PC-3 (cell line): ENCODE results near the gene RRBP1. TPM values are rescaled to one million over a fixed set of nuclear protein-coding genes. Genes with fewer than 3 reads are reported as not detected.

Source experiments
- ATAC-seq: fragments of 200-7000 bp; cut with Tn5 transposase; 2 replicates; pipeline ENCODE4 v1.9.1; 2020; ENCODE audit warnings: mild to moderate bottlenecking, moderate library complexity
- BruUV-seq: library from RNA; stranded (reverse); fragments of 400-500 nt; replicated peaks from 2 replicates; lab custom pipeline; 2021; lab: Mats Ljungman, UMichigan
- CTCF ChIA-PET: fragments of 300-600 bp; sonication (Branson Sonifier 250); formaldehyde crosslinking; loops from one replicate; lab custom pipeline; 2022; ENCODE audit warnings: antibody characterized with exemption; lab: Charles Lee
- POLR2A ChIA-PET: fragments of 300-600 bp; sonication (Branson Sonifier 250); formaldehyde crosslinking; loops from one replicate; lab custom pipeline; 2022; ENCODE audit warnings: antibody characterized with exemption; ENCODE audit not compliant: unreplicated experiment; lab: Charles Lee
- DNase-seq: peaks from one replicate; pipeline ENCODE4 v3.0.0-alpha.2; 2015
- H2AFZ ChIP-seq: fragments of 300-600 bp; sonication (generic); 2 replicates; pipeline ENCODE4 v1.6.0; 2016; ENCODE audit warnings: antibody characterized with exemption, low read length
- H3F3A ChIP-seq: fragments of 300-600 bp; sonication (generic); one replicate; pipeline ENCODE4 v1.6.0; 2017; ENCODE audit warnings: antibody characterized with exemption, low read length, control low read depth, mild to moderate bottlenecking; ENCODE audit not compliant: unreplicated experiment
- H3K27ac ChIP-seq: fragments of 300-600 bp; sonication (generic); 2 replicates; pipeline ENCODE4 v1.5.1; 2016; ENCODE audit warnings: mild to moderate bottlenecking, low read length
- H3K27me3 ChIP-seq: fragments of 300-600 bp; sonication (generic); 2 replicates; pipeline ENCODE4 v1.6.1; 2016; ENCODE audit warnings: low read length, mixed read lengths
- H3K36me3 ChIP-seq: fragments of 300-600 bp; sonication (generic); 2 replicates; pipeline ENCODE4 v1.6.1; 2016; ENCODE audit warnings: low read depth, mixed run types, low read length, mixed read lengths
- H3K4me1 ChIP-seq: fragments of 300-600 bp; sonication (generic); 2 replicates; pipeline ENCODE4 v1.5.1; 2016; ENCODE audit warnings: low read length; ENCODE audit not compliant: insufficient read depth
- H3K4me2 ChIP-seq: fragments of 300-600 bp; sonication (generic); 2 replicates; pipeline ENCODE4 v1.6.0; 2016; ENCODE audit warnings: low read length
- H3K4me3 ChIP-seq: fragments of 300-600 bp; sonication (generic); 2 replicates; pipeline ENCODE4 v1.5.1; 2016; ENCODE audit warnings: mild to moderate bottlenecking, low read length, mixed read lengths
- H3K79me2 ChIP-seq: fragments of 300-600 bp; sonication (generic); 2 replicates; pipeline ENCODE4 v1.6.1; 2017; ENCODE audit warnings: low read length, mixed read lengths
- H3K9ac ChIP-seq: fragments of 300-600 bp; sonication (generic); 2 replicates; pipeline ENCODE4 v1.6.0; 2016; ENCODE audit warnings: mild to moderate bottlenecking, low read length
- H3K9me2 ChIP-seq: fragments of 300-600 bp; sonication (generic); replicated peaks from 2 replicates; pipeline ENCODE4 v1.6.1; 2016; ENCODE audit warnings: mixed run types, low read length, mixed read lengths
- H3K9me3 ChIP-seq: fragments of 300-600 bp; sonication (generic); 2 replicates; pipeline ENCODE4 v1.6.1; 2016; ENCODE audit warnings: low read length, mixed read lengths
- H4K20me1 ChIP-seq: fragments of 300-600 bp; sonication (generic); 2 replicates; pipeline ENCODE4 v1.6.1; 2016; ENCODE audit warnings: low read length, mixed read lengths
- EZH2 ChIP-seq: fragments of 300-600 bp; sonication (generic); IDR thresholded peaks from one replicate; pipeline ENCODE4 v1.6.1; 2017; ENCODE audit warnings: antibody characterized with exemption, mild to moderate bottlenecking, low read length; ENCODE audit not compliant: unreplicated experiment
- EZH2phosphoT487 ChIP-seq: fragments of 300-600 bp; sonication (generic); IDR thresholded peaks from 2 replicates; pipeline ENCODE4 v1.6.1; 2018; ENCODE audit warnings: mild to moderate bottlenecking, antibody characterized with exemption, low read length, borderline replicate concordance
- intact Hi-C: fragments of 100-400 bp; cut with micrococcal nuclease; formaldehyde crosslinking; loops from 2 replicates; pipeline ENCODE4 v1.9.0; 2023
- total RNA-seq: library from RNA; depleted of rRNA; stranded (reverse); fragments of >200 nt; gene quantifications from 2 replicates; pipeline ENCODE4 v1.2.3, GENCODE V29; 2014
- TF ChIP-seq, protein P1 (sequence below): fragments of 300-600 bp; sonication (generic); conservative IDR thresholded peaks from 2 replicates; pipeline ENCODE4 v1.5.1; 2017; ENCODE audit warnings: antibody characterized with exemption, low read depth, mild to moderate bottlenecking, low read length

RRBP1 gene
- total RNA-seq, 1 experiment from 2014 or later: 176 TPM

DNA sequence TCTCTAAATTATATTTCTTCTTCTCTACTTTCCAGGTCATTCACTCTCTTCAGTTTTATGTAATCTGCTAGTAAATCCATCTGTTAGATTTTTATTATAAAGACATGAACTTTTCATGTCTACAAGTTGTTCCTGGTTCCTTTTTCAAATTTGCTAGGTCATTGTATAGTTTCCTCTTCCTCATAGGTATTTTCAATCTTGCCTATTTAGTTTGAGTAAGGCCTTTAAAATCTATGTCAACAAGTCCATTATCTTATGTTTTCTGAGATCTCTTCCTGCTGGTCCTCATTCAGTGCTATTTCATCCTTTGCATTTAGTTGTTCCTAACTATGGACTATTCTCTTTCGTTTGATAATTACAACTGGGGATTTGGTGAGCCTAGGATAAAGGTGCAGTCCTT is 11.0 kb downstream of the RRBP1 start:
- no peaks in the 10 kb centered on the region for H3K9me3 ChIP-seq
- ATAC-seq (no peak), DNase-seq (no peak)
- peaks cover 100% of the 10 kb centered on the region for H3K79me2 ChIP-seq
- H3K4me3 ChIP-seq: no peak overlapping the region
- intact Hi-C loops: no loop called here
- H3F3A ChIP-seq: no peaks in the 10 kb centered on the region
- H3K4me2 ChIP-seq: no peak overlapping the region
- no TSS peak for BruUV-seq
- no peaks in the 10 kb centered on the region for H3K9me2 ChIP-seq
- CTCF ChIA-PET: no interaction called here
- POLR2A ChIA-PET: interaction anchor here (0.7 kb wide), 1 partner anchor 9 kb away, joined by 5 read pairs; no protein-coding TSS in a partner anchor
- no peaks in the 10 kb centered on the region for H3K4me1 ChIP-seq
- peaks cover 41% of the 10 kb centered on the region for H4K20me1 ChIP-seq
- H3K36me3 ChIP-seq: peaks cover 26% of the 10 kb centered on the region; the same call in 1 of the 2 replicates
- no peak overlapping the region for H2AFZ ChIP-seq
- H3K9ac ChIP-seq: no peak overlapping the region
- TF ChIP-seq EZH2 (no peak), EZH2phosphoT487 (no peak)
- TF ChIP-seq, protein P1, sequence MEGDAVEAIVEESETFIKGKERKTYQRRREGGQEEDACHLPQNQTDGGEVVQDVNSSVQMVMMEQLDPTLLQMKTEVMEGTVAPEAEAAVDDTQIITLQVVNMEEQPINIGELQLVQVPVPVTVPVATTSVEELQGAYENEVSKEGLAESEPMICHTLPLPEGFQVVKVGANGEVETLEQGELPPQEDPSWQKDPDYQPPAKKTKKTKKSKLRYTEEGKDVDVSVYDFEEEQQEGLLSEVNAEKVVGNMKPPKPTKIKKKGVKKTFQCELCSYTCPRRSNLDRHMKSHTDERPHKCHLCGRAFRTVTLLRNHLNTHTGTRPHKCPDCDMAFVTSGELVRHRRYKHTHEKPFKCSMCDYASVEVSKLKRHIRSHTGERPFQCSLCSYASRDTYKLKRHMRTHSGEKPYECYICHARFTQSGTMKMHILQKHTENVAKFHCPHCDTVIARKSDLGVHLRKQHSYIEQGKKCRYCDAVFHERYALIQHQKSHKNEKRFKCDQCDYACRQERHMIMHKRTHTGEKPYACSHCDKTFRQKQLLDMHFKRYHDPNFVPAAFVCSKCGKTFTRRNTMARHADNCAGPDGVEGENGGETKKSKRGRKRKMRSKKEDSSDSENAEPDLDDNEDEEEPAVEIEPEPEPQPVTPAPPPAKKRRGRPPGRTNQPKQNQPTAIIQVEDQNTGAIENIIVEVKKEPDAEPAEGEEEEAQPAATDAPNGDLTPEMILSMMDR: no peak
- no peak overlapping the region for H3K27ac ChIP-seq
- no peaks in the 10 kb centered on the region for H3K27me3 ChIP-seq

DNA sequence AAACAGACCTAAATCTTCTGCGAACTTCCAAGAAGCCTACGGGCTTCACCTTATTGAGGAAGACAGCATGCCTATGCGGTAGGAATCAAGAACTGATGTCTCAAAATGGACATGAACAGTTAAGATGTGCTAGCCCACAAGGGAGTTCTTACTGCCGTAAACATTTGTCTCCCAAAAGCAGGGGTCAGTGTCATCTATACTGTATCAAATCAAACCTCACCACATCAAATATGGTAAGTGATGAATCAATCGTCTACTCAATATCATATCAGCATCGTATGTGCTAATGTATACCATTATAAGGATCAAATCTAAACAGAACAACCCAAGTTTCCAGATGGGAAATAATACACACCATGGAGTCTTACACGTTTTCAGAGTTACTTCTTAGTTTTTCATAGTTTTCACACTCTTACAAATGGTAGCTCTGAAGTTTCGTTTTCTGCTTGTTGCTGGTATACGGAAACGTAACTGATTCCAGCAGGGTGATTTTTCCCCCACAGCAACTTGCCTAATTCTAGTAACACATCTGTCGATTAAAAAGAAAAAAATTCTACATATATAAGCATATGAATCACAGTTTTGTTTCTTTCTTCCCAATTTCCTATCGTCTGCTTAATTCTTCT is 12.6 kb downstream of the RRBP1 start:
- CTCF ChIA-PET: no interaction called here
- Histone ChIP-seq H3K36me3 (peaks cover 26% of the 10 kb centered on the region; the same call in 1 of the 2 replicates), H4K20me1 (peaks cover 33% of the 10 kb centered on the region)

DNA sequence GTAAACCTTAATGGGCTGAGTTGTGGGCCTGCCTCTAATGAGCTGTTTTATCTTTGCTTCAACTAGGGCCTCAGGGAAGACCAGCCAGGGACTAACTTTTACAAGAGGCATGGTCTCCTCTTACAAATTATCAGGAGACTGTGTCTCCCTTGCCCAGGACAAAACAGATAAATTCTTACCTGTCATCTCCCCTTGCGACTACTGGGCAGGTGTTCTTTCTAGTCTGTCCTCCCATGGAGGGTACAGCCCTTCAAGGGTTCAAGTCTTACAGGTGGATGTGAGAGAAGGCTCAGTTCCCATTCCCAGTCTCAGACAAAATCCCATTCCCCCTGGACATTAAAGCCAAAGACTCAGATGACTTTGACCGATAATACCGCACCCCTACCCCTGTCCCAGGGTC is 13.6 kb downstream of the RRBP1 start:
- TF ChIP-seq, protein P1: no peak
- no peak for TF ChIP-seq EZH2
- Histone ChIP-seq H3K36me3 (peaks cover 23% of the 10 kb centered on the region; the same call in 1 of the 2 replicates), H3F3A (no peaks in the 10 kb centered on the region), H3K4me1 (no peaks in the 10 kb centered on the region), H3K79me2 (peaks cover 100% of the 10 kb centered on the region), H3K4me3 (no peak overlapping the region), H3K27me3 (no peaks in the 10 kb centered on the region), H3K9ac (no peak overlapping the region), H2AFZ (no peak overlapping the region), H3K4me2 (no peak overlapping the region), H4K20me1 (peaks cover 37% of the 10 kb centered on the region), H3K9me2 (no peaks in the 10 kb centered on the region), H3K9me3 (no peaks in the 10 kb centered on the region), H3K27ac (no peak overlapping the region)
- intact Hi-C loops: no loop called here
- DNase-seq (no peak), ATAC-seq (no peak)
- POLR2A ChIA-PET: no interaction called here
- no TSS peak for BruUV-seq
- CTCF ChIA-PET: no interaction called here

More for the DNA sequence above, 12.6 kb downstream of the RRBP1 start:
- Histone ChIP-seq H3K9me2 (no peaks in the 10 kb centered on the region), H2AFZ (no peak overlapping the region), H3K9me3 (no peaks in the 10 kb centered on the region), H3K4me2 (no peak overlapping the region), H3K4me1 (no peaks in the 10 kb centered on the region), H3K9ac (no peak overlapping the region), H3K27ac (no peak overlapping the region), H3F3A (no peaks in the 10 kb centered on the region), H3K79me2 (peaks cover 100% of the 10 kb centered on the region), H3K27me3 (no peaks in the 10 kb centered on the region), H3K4me3 (no peak overlapping the region)
- intact Hi-C loops: no loop called here
- POLR2A ChIA-PET: no interaction called here
- DNase-seq (no peak), ATAC-seq (no peak)
- TF ChIP-seq, protein P1: no peak
- BruUV-seq: no TSS peak
